Endothelial cell of umbilical vein (primary cell): ENCODE results near the gene LRP1. TPM values are rescaled to one million over a fixed set of nuclear protein-coding genes. Genes with fewer than 3 reads are reported as not detected.

Source experiments
- BruUV-seq: library from RNA; stranded (reverse); fragments of 400-500 nt; replicated peaks from 2 replicates; lab custom pipeline; 2021; lab: Mats Ljungman, UMichigan
- CTCF ChIA-PET: fragments of 300-600, 350-600 bp; sonication (Branson Sonifier 250); formaldehyde crosslinking; loops from one replicate; lab custom pipeline; 2021; ENCODE audit warnings: antibody characterized with exemption, inconsistent platforms; lab: Charles Lee
- POLR2A ChIA-PET: fragments of 300-600, 350-600 bp; sonication (Branson Sonifier 250); formaldehyde crosslinking; loops from one replicate; lab custom pipeline; 2021; ENCODE audit warnings: antibody characterized with exemption, inconsistent platforms; lab: Charles Lee
- DNase-seq: peaks from one replicate; pipeline ENCODE4 v3.0.0-alpha.2; 2011; ENCODE audit warnings: low read depth, low spot score
- FAIRE-seq: peaks from 2 replicates; lab custom pipeline; 2011; peaks lifted over from hg19 to GRCh38; lab: Jason Lieb, UNC
- H2AFZ ChIP-seq: 2 replicates; pipeline ENCODE4 v1.6.0; 2012; ENCODE audit warnings: low read depth, low read length, control low read depth, inconsistent platforms
- H3K27ac ChIP-seq: 2 replicates; pipeline ENCODE4 v1.5.1; 2011; ENCODE audit warnings: low read depth, mild to moderate bottlenecking, control low read depth, low read length, moderate library complexity; ENCODE audit not compliant: insufficient read depth
- H3K27me3 ChIP-seq, 2 experiments: 2 replicates each; pipeline versions ENCODE4 v1.6.0 to v1.6.1; 2011; ENCODE audit warnings: low read length in 2 of 2, mixed read lengths in 1 of 2; ENCODE audit not compliant: control insufficient read depth in 2 of 2, insufficient read depth in 2 of 2
- H3K36me3 ChIP-seq, 2 experiments: 2 replicates in 1 of 2; 3 replicates in 1 of 2; pipeline ENCODE4 v1.5.1; 2011; ENCODE audit warnings: low read length in 2 of 2, mild to moderate bottlenecking in 1 of 2, moderate library complexity in 1 of 2; ENCODE audit not compliant: control insufficient read depth in 2 of 2, insufficient read depth in 2 of 2; ENCODE audit errors: extremely low read depth in 1 of 2
- H3K4me1 ChIP-seq: 3 replicates; pipeline ENCODE4 v1.5.1; 2011; ENCODE audit warnings: mild to moderate bottlenecking, low read length; ENCODE audit not compliant: control insufficient read depth, insufficient read depth; ENCODE audit errors: extremely low read depth
- H3K4me2 ChIP-seq: 2 replicates; pipeline ENCODE4 v1.6.1; 2011; ENCODE audit warnings: low read length, control low read depth, mixed read lengths; ENCODE audit not compliant: insufficient read depth
- H3K4me3 ChIP-seq, 3 experiments: fragments of 200-600 bp in 1 of 3; sonication (generic), shearing (Covaris generic) in 1 of 3; replicated peaks in 1 of 3; 2 replicates each; pipeline ENCODE4 v1.5.1; 2011 to 2016; ENCODE audit warnings: control low read depth in 3 of 3, low read length in 3 of 3, mild to moderate bottlenecking in 2 of 3, inconsistent platforms in 1 of 3, low read depth in 1 of 3, moderate library complexity in 1 of 3; ENCODE audit not compliant: insufficient read depth in 1 of 3
- H3K79me2 ChIP-seq: 2 replicates; pipeline ENCODE4 v1.6.0; 2012; ENCODE audit warnings: low read length, inconsistent platforms; ENCODE audit not compliant: control insufficient read depth, insufficient read depth
- H3K9ac ChIP-seq: replicated peaks from 2 replicates; pipeline ENCODE3; 2011; ENCODE audit warnings: low read length, control low read depth; ENCODE audit not compliant: insufficient read depth; ENCODE audit errors: extremely low read depth
- H3K9me1 ChIP-seq: replicated peaks from 3 replicates; pipeline ENCODE4 v1.6.0; 2011; ENCODE audit warnings: mild to moderate bottlenecking, low read length; ENCODE audit not compliant: control insufficient read depth, insufficient read depth; ENCODE audit errors: extremely low read depth
- H3K9me3 ChIP-seq: replicated peaks from 2 replicates; pipeline ENCODE4 v1.5.1; 2012; ENCODE audit warnings: low read length, inconsistent platforms; ENCODE audit not compliant: control insufficient read depth, insufficient read depth
- H4K20me1 ChIP-seq: replicated peaks from 2 replicates; pipeline ENCODE3; 2011; ENCODE audit warnings: mild to moderate bottlenecking, low read length; ENCODE audit not compliant: control insufficient read depth, insufficient read depth; ENCODE audit errors: extremely low read depth
- CTCF ChIP-seq, 2 donors: IDR thresholded peaks; 1 replicate in 1 of 2; 2 replicates in 1 of 2; pipeline ENCODE4 v1.5.1; 2011; ENCODE audit warnings: low read length in 2 of 2, mild to moderate bottlenecking in 2 of 2, moderate library complexity in 2 of 2, control low read depth in 1 of 2, inconsistent platforms in 1 of 2, low read depth in 1 of 2; ENCODE audit not compliant: insufficient read depth in 1 of 2; ENCODE audit errors: extremely low read depth in 1 of 2
- EZH2 ChIP-seq: IDR thresholded peaks from 2 replicates; pipeline ENCODE4 v1.6.1; 2012; ENCODE audit warnings: borderline replicate concordance, low read depth, mild to moderate bottlenecking, moderate library complexity, low read length, inconsistent platforms; ENCODE audit not compliant: severe bottlenecking
- FOS ChIP-seq: IDR thresholded peaks from 2 replicates; pipeline ENCODE4 v1.6.1; 2011; ENCODE audit warnings: mild to moderate bottlenecking, low read length, moderate library complexity, borderline replicate concordance; ENCODE audit not compliant: insufficient read depth
- GATA2 ChIP-seq: IDR thresholded peaks from 2 replicates; pipeline ENCODE4 v1.7.0; 2011; ENCODE audit warnings: low read depth, mild to moderate bottlenecking, moderate library complexity, mixed read lengths, low read length; ENCODE audit not compliant: insufficient read length, insufficient read depth
- JUN ChIP-seq: IDR thresholded peaks from 2 replicates; pipeline ENCODE4 v1.6.1; 2011; ENCODE audit warnings: borderline replicate concordance, low read depth; ENCODE audit not compliant: insufficient read length, insufficient read depth
- MAX ChIP-seq: IDR thresholded peaks from 2 replicates; pipeline ENCODE4 v1.6.1; 2011; ENCODE audit not compliant: insufficient read depth, insufficient read length
- POLR2A ChIP-seq: IDR thresholded peaks from 2 replicates; pipeline ENCODE4 v1.6.1; 2012; ENCODE audit warnings: low read depth, mild to moderate bottlenecking, control low read depth, low read length
- POLR2AphosphoS5 ChIP-seq: IDR thresholded peaks from 2 replicates; pipeline ENCODE4 v1.6.1; 2012; ENCODE audit warnings: low read depth, mild to moderate bottlenecking, control low read depth, low read length, moderate library complexity; ENCODE audit not compliant: insufficient read depth
- dilution Hi-C: fragments of 300-500 bp; cut with MboI; formaldehyde crosslinking; loops from one replicate; pipeline ENCODE4 v1.15.0; 2019; ENCODE audit warnings: low sequenced_read_pairs; ENCODE audit not compliant: extremely low pct_ligation_motif_present
- intact Hi-C: fragments of 100-400 bp; cut with micrococcal nuclease; formaldehyde crosslinking; loops from one replicate; pipeline ENCODE4 v1.10.0; 2022
- polyA plus RNA-seq, 4 experiments: library from polyadenylated mRNA; depleted of rRNA in 3 of 4; stranded (reverse) in 3 of 4; unstranded in 1 of 4; fragments of >200 nt; gene quantifications; 2 replicates each; pipeline versions ENCODE4 v1.2.1 to v1.2.3, GENCODE V29; 2011 to 2012; ENCODE audit warnings: missing spikeins in 1 of 4
- total RNA-seq: library from RNA; stranded (reverse); gene quantifications from 2 replicates; pipeline ENCODE4 v1.2.3, GENCODE V29; 2021

LRP1 gene
- total and polyA plus RNA-seq, 2 donors (not counting 3 experiments of a cell fraction or from before 2014, with no cell fraction given), result 1.6 to 4.6 TPM

- no peak overlapping the region for H3K9ac ChIP-seq
Measured at GRCh38 chr12:57175428-57176138, 47.3 kb downstream of the LRP1 start.

More at GRCh38 chr12:57175428-57176138, 47.3 kb downstream of the LRP1 start:
- no peak for FAIRE-seq
- ChIA-PET CTCF (interaction anchor here (0.5 to 13.0 kb wide), 20 partner anchors 9 to 110 kb away, joined by 3 to 429 read pairs (median 4); partner anchors contain the start of genes LRP1, LRP1-AS, NAB2 and STAT6), POLR2A (no interaction called here)
- H2AFZ ChIP-seq, result no peak overlapping the region
- no peaks in the 10 kb centered on the region for H3K79me2 ChIP-seq
- no peaks in the 10 kb centered on the region for H3K9me3 ChIP-seq
- H3K36me3 ChIP-seq, result no peaks in the 10 kb centered on the region
- TF ChIP-seq MAX, result no peak
- peak; percentile 68 to 76 for TF ChIP-seq CTCF (IDR thresholded peaks at IDR 0.05; ENCODE audit: extremely low read depth in 1 of 2, insufficient read depth in 1 of 2, low read depth in 1 of 2, low read length in 2 of 2)
- no peak for TF ChIP-seq FOS
- no peak for TF ChIP-seq EZH2
- TF ChIP-seq GATA2, result no peak
- TF ChIP-seq POLR2A, result no peak
- TF ChIP-seq JUN, result no peak
- no peak for TF ChIP-seq POLR2AphosphoS5
- no peak overlapping the region for H3K27ac ChIP-seq
- intact Hi-C loops, result no loop called here
- H4K20me1 ChIP-seq, result no peaks in the 10 kb centered on the region
- DNase-seq, result peak; percentile 24
- BruUV-seq, result no TSS peak
- dilution Hi-C loops, result no loop called here
- no peaks in the 10 kb centered on the region for H3K9me1 ChIP-seq
- no peaks in the 10 kb centered on the region for H3K27me3 ChIP-seq
- H3K4me2 ChIP-seq, result no peak overlapping the region
- H3K4me3 ChIP-seq, result no peak overlapping the region
- no peaks in the 10 kb centered on the region for H3K4me1 ChIP-seq
